ENCODE measurements around the gene HOATZ. TPM values are rescaled to one million over a fixed set of nuclear protein-coding genes. Genes with fewer than 3 reads are reported as not detected.

The HOATZ gene
- total and polyA plus RNA-seq, 2 of the 13 experiments (the other 11 are each of a cell fraction or from before 2014, with no cell fraction given) = not detected

GRCh38 chr11:111562692-111563389 lies 48.3 kb downstream of the HOATZ start (continued):
- no peak for TF ChIP-seq PRDM4 (CRISPR knock-in tag; IDR thresholded peaks at IDR 0.05; ENCODE audit: borderline replicate concordance)
- TF ChIP-seq PRDM10 (CRISPR knock-in tag; IDR thresholded peaks at IDR 0.05; ENCODE audit: low read depth) = no peak
- no peak for TF ChIP-seq PTBP1 (IDR thresholded peaks at IDR 0.05; ENCODE audit: low read depth, low read length, poor library complexity, severe bottlenecking)
- TF ChIP-seq YEATS4 (CRISPR knock-in tag; IDR thresholded peaks at IDR 0.05; ENCODE audit: borderline replicate concordance) = no peak
- no peak for TF ChIP-seq AKNA (CRISPR knock-in tag; IDR thresholded peaks at IDR 0.05; ENCODE audit: borderline replicate concordance)
- TF ChIP-seq ARHGAP35 (CRISPR knock-in tag; IDR thresholded peaks at IDR 0.05; ENCODE audit: borderline replicate concordance) = no peak
- no peak for TF ChIP-seq HCFC1 (IDR thresholded peaks at IDR 0.05; ENCODE audit: low read depth, low read length)
- no peak for TF ChIP-seq NFATC3 (CRISPR knock-in tag; IDR thresholded peaks at IDR 0.05)
- no peak for TF ChIP-seq GABPB1 (CRISPR knock-in tag; IDR thresholded peaks at IDR 0.05)
- TF ChIP-seq RFXAP (CRISPR knock-in tag; IDR thresholded peaks at IDR 0.05; ENCODE audit: borderline replicate concordance) = no peak
- no peak for TF ChIP-seq MIER2 (CRISPR knock-in tag; IDR thresholded peaks at IDR 0.05)
- no peak for TF ChIP-seq GRHL1 (CRISPR knock-in tag; conservative IDR thresholded peaks at IDR 0.05)
- TF ChIP-seq NFKB2 (CRISPR knock-in tag; IDR thresholded peaks at IDR 0.05; ENCODE audit: borderline replicate concordance) = no peak
